Measurements from ENCODE around the gene MEIS2.

DNA sequence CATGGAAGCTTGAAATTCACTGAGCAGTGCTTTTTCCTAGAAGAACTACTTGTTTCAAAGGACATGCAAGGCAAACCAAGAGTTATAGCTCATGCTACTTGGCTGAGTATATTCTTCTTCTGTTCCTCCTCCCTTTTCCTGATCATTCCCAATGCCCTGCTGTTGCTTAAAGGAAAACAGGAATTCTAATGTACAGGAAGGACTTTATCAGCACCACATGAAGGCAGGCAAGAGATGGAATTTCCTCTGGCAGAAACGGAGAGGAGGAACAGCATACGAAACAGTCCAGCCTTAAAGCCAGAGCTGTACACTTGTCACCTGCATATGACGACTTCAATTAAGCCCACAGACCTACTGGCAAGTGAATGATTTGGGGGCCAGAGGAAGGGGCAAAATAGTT is 15.7 kb downstream of the MEIS2 start:
- TF ChIP-seq, protein P1, sequence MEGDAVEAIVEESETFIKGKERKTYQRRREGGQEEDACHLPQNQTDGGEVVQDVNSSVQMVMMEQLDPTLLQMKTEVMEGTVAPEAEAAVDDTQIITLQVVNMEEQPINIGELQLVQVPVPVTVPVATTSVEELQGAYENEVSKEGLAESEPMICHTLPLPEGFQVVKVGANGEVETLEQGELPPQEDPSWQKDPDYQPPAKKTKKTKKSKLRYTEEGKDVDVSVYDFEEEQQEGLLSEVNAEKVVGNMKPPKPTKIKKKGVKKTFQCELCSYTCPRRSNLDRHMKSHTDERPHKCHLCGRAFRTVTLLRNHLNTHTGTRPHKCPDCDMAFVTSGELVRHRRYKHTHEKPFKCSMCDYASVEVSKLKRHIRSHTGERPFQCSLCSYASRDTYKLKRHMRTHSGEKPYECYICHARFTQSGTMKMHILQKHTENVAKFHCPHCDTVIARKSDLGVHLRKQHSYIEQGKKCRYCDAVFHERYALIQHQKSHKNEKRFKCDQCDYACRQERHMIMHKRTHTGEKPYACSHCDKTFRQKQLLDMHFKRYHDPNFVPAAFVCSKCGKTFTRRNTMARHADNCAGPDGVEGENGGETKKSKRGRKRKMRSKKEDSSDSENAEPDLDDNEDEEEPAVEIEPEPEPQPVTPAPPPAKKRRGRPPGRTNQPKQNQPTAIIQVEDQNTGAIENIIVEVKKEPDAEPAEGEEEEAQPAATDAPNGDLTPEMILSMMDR (conservative IDR thresholded peaks at IDR 0.05; ENCODE audit: low read depth, low read length), result no peak
- no peak for TF ChIP-seq EZH2 (IDR thresholded peaks at IDR 0.05; ENCODE audit: borderline replicate concordance, low read depth, low read length, poor library complexity, severe bottlenecking)

Data from A673 (cell line).